ENCODE results near the gene TMEM69.

The TMEM69 gene, protein sequence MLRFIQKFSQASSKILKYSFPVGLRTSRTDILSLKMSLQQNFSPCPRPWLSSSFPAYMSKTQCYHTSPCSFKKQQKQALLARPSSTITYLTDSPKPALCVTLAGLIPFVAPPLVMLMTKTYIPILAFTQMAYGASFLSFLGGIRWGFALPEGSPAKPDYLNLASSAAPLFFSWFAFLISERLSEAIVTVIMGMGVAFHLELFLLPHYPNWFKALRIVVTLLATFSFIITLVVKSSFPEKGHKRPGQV

DNA sequence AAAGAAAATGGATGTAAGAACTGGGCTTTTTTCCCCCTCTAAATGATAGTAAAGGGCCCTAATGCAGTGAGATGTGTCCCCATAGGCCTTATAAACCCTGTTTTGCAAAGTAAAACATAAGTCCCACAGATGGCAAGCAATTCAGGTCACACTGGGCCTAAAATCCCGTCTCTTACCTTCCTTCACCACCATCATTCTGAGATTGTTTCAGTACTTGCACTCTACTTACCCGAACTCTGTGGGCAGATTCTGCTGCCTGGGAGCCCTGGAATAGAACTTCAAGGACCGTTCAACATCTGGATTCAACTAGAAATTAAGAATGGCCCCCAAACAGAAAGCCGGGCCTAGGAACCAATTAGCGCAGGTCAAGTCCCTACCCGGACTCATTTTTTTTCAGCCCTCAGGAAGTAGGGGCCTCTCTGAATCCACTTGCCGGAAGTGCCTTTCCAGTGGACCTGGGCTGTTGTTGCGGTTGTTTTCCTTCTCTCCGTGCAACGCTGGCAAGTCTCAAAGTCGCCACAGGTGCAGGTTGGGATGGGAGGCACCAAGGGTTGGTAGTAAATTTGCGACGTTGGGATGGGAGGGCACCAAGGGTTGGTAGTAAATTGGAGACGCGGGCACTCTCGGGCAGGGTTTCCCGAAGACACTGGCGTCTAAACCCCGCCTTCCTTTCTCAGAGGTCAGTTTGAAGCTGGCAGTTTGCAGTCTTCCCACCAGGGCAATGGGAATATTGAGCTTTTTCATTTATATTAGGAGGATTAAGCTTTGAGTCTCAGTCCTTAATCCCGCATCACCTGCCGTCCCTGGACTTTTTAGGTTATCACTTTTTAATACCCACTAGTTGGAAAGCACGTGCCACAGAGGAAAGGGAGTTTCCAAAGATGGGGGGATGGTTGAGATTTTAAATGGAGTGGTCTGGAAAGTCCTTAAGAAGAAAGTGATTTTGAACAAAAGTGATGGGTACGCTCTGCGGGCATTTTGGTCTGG is at the start of gene TMEM69:
TMEM69 (plus strand) TSS at position 428 of the 987 bp plus-strand sequence. CDS start 2,888 bp downstream, outside the sequence.
- Histone ChIP-seq H3K27me3 (ENCODE audit: control insufficient read depth, insufficient read depth, low read length) (no peaks in the 10 kb centered on the region), H3K27ac (ENCODE audit: low read depth, low read length) (peak within 1 kb of the TSS; percentile 95), H3K4me1 (ENCODE audit: control insufficient read depth, insufficient read depth, low read length) (peaks cover 3% of the 10 kb centered on the region), H3K36me3 (ENCODE audit: control insufficient read depth, insufficient read depth, low read length) (peaks cover 5% of the 10 kb centered on the region), H3K9ac (ENCODE audit: low read length) (peak within 1 kb of the TSS; percentile 85), H3K4me3 (ENCODE audit: low read length) (peak within 1 kb of the TSS; percentile 97)

DNA sequence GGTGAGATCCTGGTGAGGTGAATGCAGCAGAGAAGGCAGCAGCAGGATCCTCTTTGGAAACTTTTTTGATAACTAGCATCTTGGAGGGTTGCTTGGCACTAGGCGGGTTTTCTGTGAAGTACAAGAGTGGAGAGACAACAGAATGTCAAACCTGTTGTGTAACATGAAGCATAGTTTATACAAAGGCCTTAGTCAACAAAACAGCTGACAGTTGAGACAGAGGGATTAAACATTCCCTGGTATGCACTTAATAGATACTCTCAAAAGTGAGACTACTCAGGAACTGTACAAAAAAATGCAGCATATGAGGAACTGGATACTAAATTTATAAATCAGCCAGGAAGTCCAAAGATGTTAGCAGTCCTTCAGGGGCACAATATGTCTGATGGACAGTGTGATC is 47.7 kb upstream of the TMEM69 start:
- Histone ChIP-seq H3K27ac (ENCODE audit: low read depth, low read length) (no peak overlapping the region), H3K36me3 (ENCODE audit: control insufficient read depth, insufficient read depth, low read length) (peaks cover 20% of the 10 kb centered on the region), H3K4me3 (ENCODE audit: low read length) (no peak overlapping the region), H3K9ac (ENCODE audit: low read length) (no peak overlapping the region), H3K27me3 (ENCODE audit: control insufficient read depth, insufficient read depth, low read length) (no peaks in the 10 kb centered on the region), H3K4me1 (ENCODE audit: control insufficient read depth, insufficient read depth, low read length) (no peaks in the 10 kb centered on the region)

DNA sequence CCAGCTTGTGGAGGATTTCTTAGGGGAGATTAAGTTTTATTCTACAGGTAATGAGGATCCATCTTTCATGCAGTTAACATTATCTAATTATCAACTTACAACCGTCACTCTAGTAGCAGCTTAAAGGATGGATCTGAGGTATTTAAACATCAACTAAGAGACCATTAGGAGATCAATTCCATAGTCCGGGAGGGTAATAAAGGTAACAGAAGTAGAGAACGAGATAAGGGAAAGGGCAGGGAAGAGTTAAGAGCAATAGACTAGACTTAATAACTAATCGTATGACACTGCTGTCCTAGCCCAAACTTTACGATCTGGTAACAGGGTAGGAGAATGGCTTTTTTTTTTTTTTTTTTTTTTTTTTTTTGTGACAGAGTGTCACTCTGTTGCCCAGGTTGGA is 44.7 kb upstream of the TMEM69 start:
- no peak overlapping the region for H3K27ac ChIP-seq (ENCODE audit: low read depth, low read length)
- H3K4me3 ChIP-seq (ENCODE audit: low read length) = no peak overlapping the region
- no peak overlapping the region for H3K9ac ChIP-seq (ENCODE audit: low read length)
- H3K4me1 ChIP-seq (ENCODE audit: control insufficient read depth, insufficient read depth, low read length) = no peaks in the 10 kb centered on the region
- peaks cover 16% of the 10 kb centered on the region for H3K36me3 ChIP-seq (ENCODE audit: control insufficient read depth, insufficient read depth, low read length)
- H3K27me3 ChIP-seq (ENCODE audit: control insufficient read depth, insufficient read depth, low read length) = no peaks in the 10 kb centered on the region

DNA sequence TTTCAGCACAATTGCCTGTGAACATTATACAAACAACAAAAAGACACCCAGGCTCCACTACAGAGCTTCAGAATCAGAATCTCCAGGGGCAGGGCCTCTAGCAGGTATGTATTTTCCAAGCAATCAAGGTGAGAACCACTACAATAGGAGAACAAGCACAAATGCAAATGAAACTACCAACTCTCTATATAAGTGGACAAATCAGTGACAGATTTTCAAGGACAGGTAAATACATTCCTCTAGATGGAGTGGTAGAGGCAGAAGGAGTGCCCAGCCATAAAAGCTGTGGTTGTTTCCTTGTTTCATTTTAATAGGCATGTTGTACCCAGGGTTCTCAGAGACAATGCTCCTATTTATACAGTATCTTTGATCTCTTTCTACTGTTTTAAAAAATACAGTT is 44.0 kb upstream of the TMEM69 start:
- Histone ChIP-seq H3K36me3 (ENCODE audit: control insufficient read depth, insufficient read depth, low read length) (peaks cover 18% of the 10 kb centered on the region), H3K4me3 (ENCODE audit: low read length) (no peak overlapping the region), H3K9ac (ENCODE audit: low read length) (no peak overlapping the region), H3K27ac (ENCODE audit: low read depth, low read length) (no peak overlapping the region), H3K4me1 (ENCODE audit: control insufficient read depth, insufficient read depth, low read length) (no peaks in the 10 kb centered on the region), H3K27me3 (ENCODE audit: control insufficient read depth, insufficient read depth, low read length) (no peaks in the 10 kb centered on the region)

DNA sequence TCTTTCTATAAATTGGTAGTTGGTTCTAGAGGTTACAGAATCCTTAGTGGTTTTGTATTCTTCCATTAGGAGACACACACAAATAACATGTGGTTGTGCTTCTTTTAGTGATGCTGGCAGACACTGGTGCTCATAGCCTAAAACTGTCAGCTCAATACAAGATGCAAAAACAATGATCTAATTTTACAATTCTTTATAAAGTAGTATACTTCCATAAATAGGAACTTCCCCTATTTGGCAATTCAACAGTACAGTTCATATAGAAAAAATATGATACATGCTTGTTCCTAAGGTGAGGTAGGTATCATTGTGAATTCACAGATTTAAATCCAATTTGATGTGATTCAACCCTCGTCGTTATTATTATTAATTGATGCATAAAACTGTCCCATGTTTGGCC is 43.3 kb upstream of the TMEM69 start:
- H3K27ac ChIP-seq (ENCODE audit: low read depth, low read length) = no peak overlapping the region
- H3K36me3 ChIP-seq (ENCODE audit: control insufficient read depth, insufficient read depth, low read length) = peaks cover 15% of the 10 kb centered on the region
- no peak overlapping the region for H3K9ac ChIP-seq (ENCODE audit: low read length)
- H3K4me1 ChIP-seq (ENCODE audit: control insufficient read depth, insufficient read depth, low read length) = no peaks in the 10 kb centered on the region
- no peaks in the 10 kb centered on the region for H3K27me3 ChIP-seq (ENCODE audit: control insufficient read depth, insufficient read depth, low read length)
- no peak overlapping the region for H3K4me3 ChIP-seq (ENCODE audit: low read length)

DNA sequence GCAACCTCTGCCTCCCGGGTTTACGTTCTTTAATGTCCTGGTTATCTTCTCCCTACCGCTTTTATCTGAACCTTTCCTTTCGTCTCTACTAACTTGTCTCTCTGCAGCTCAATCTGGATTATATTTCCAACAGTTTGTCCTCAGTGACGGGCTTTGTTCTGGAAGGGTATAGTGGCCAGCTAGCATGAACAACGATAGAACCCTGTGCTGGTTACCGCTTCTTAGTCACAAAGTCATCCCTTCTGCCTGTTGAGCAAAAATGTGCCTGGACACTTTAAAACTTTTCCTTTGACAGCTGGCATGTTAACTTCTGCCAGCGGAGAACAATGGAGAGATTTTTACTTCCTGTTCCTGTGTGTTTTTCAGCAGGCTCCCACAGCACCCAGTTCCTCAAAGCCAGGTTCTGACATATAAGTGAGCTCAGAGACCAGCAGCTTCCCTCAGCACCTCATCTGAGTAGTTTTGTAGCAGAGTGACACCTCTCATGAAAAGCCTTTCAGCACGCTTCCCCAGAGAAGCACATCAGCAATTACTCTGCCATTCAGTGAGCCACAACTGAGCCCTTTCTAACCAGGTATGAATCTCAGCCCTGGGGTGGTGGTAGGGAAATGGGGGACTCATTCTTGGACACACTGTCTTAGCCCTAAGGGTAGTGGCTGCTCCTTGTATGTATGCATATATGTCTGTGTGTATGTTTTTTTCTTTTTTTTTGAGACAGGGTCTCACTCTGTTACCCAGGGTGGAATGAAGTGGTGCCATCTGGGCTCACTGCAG is 40.5 kb upstream of the TMEM69 start:
- no peak overlapping the region for H3K4me3 ChIP-seq (ENCODE audit: low read length)

DNA sequence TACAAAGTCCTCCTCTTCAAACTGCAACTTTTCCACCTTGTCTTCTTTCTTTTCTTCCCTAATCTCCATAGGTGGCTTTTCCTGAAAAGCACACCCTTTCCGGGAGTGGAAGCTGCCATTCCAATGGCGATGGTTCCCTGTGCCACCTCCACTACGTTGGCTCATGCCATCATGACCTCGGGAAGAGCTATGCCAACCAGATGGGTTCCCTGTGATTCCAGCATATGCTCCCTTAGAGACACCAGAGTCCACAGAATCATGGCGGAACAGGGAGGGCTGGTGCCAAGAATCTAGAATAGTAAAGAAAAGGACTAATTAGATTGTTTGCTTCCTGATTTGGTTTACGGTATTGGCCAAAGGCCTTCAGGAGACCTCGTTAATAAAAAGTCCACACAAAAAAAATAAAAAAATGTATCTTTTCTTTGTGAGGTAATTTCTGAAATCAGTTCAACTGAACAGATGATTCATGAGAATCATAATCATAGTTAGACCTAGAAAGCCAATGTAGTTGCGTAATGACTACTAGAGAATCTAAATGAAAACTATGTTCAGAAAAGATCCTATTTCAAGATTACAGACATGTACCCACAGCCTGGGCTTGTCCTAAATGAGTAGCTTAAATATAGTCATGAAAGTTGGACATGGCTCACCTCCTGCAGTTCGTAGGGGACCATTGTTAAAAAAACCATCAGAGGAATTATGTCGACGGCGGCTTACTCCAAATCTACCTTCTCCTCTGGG is 33.3 kb upstream of the TMEM69 start:
- H3K9ac ChIP-seq (ENCODE audit: low read length) = no peak overlapping the region
- no peaks in the 10 kb centered on the region for H3K27me3 ChIP-seq (ENCODE audit: control insufficient read depth, insufficient read depth, low read length)
- peaks cover 38% of the 10 kb centered on the region for H3K36me3 ChIP-seq (ENCODE audit: control insufficient read depth, insufficient read depth, low read length)
- H3K27ac ChIP-seq (ENCODE audit: low read depth, low read length) = no peak overlapping the region
- no peaks in the 10 kb centered on the region for H3K4me1 ChIP-seq (ENCODE audit: control insufficient read depth, insufficient read depth, low read length)
- H3K4me3 ChIP-seq (ENCODE audit: low read length) = no peak overlapping the region

More for the DNA sequence above, 40.5 kb upstream of the TMEM69 start:
- no peak overlapping the region for H3K9ac ChIP-seq (ENCODE audit: low read length)
- no peaks in the 10 kb centered on the region for H3K27me3 ChIP-seq (ENCODE audit: control insufficient read depth, insufficient read depth, low read length)
- H3K36me3 ChIP-seq (ENCODE audit: control insufficient read depth, insufficient read depth, low read length) = peaks cover 14% of the 10 kb centered on the region
- H3K27ac ChIP-seq (ENCODE audit: low read depth, low read length) = no peak overlapping the region
- H3K4me1 ChIP-seq (ENCODE audit: control insufficient read depth, insufficient read depth, low read length) = no peaks in the 10 kb centered on the region

DNA sequence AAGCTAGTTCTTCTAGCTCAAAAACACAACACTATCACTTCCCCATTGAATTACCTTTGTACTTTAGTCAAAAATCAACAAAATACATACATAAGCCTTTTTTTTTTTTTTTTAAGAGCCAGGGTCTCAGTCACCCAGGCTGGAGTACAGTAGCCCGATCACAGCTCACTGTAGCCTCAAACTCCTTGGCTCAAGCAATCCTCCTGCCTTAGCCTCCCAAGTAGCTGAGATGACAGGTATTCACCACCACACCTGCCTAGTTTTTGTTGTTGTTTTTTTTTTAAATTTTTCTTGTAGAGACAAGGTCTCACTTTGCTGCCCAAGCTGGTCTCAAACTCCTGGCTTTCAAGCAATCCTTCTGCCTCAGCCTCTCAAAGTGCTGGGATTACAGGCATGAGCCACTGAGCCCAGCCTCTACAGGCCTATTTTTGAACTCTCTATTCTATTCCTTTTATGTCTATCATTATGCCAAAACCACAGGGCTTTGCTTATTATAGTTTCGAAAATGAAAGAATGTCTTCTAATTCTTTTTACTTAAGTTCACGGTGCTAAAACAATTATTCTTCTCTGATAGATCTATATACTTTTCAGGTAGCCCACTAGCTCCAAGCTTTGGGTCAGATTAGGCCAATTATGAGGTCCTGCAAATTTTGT is 31.3 kb upstream of the TMEM69 start:
- Histone ChIP-seq H3K4me1 (ENCODE audit: control insufficient read depth, insufficient read depth, low read length) (no peaks in the 10 kb centered on the region), H3K9ac (ENCODE audit: low read length) (no peak overlapping the region), H3K27me3 (ENCODE audit: control insufficient read depth, insufficient read depth, low read length) (no peaks in the 10 kb centered on the region), H3K4me3 (ENCODE audit: low read length) (no peak overlapping the region), H3K36me3 (ENCODE audit: control insufficient read depth, insufficient read depth, low read length) (peaks cover 32% of the 10 kb centered on the region), H3K27ac (ENCODE audit: low read depth, low read length) (no peak overlapping the region)

DNA sequence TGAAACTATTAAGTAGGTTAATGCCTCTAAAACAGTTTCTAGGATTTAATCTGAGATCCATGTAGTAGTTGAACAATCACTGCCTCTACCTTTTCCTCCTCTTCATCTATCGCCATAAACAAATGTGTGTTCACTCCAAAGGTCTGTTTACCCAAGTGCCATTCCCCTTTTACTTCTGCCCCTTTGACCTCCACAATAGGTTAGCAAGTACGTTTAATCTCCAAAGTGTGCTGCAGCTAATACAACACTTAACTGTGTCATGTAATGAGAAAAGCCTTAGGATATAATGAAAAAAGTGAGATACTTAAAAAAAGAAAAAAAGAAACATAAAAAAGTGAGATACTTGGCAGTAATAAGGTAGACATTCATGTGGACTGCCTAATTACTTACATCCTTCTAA is 29.8 kb upstream of the TMEM69 start:
- no peak overlapping the region for H3K9ac ChIP-seq (ENCODE audit: low read length)
- H3K4me3 ChIP-seq (ENCODE audit: low read length) = no peak overlapping the region
- no peaks in the 10 kb centered on the region for H3K27me3 ChIP-seq (ENCODE audit: control insufficient read depth, insufficient read depth, low read length)
- peaks cover 32% of the 10 kb centered on the region for H3K36me3 ChIP-seq (ENCODE audit: control insufficient read depth, insufficient read depth, low read length)
- no peaks in the 10 kb centered on the region for H3K4me1 ChIP-seq (ENCODE audit: control insufficient read depth, insufficient read depth, low read length)
- no peak overlapping the region for H3K27ac ChIP-seq (ENCODE audit: low read depth, low read length)

DNA sequence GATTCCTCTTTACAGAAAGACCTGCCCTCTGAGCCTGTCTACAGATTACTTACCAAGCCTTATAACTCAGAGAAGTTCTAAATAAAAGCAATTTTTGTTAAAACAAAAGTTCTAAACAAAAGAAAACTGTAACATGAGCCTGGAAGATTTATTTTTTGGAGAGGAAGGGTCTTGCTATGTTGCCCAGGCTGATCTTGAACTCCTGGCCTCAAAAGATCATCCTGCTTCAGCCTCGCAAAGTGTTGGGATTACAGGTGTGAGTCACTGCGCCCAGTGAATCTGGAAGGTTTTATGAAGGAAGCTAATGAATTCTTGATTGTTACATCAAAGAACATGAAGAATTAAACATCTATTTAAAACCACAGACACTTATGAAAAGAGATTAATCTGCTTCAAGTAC is 28.8 kb upstream of the TMEM69 start:
- no peak overlapping the region for H3K27ac ChIP-seq (ENCODE audit: low read depth, low read length)
- no peaks in the 10 kb centered on the region for H3K4me1 ChIP-seq (ENCODE audit: control insufficient read depth, insufficient read depth, low read length)
- H3K27me3 ChIP-seq (ENCODE audit: control insufficient read depth, insufficient read depth, low read length) = no peaks in the 10 kb centered on the region
- peaks cover 28% of the 10 kb centered on the region for H3K36me3 ChIP-seq (ENCODE audit: control insufficient read depth, insufficient read depth, low read length)
- H3K9ac ChIP-seq (ENCODE audit: low read length) = no peak overlapping the region
- no peak overlapping the region for H3K4me3 ChIP-seq (ENCODE audit: low read length)

DNA sequence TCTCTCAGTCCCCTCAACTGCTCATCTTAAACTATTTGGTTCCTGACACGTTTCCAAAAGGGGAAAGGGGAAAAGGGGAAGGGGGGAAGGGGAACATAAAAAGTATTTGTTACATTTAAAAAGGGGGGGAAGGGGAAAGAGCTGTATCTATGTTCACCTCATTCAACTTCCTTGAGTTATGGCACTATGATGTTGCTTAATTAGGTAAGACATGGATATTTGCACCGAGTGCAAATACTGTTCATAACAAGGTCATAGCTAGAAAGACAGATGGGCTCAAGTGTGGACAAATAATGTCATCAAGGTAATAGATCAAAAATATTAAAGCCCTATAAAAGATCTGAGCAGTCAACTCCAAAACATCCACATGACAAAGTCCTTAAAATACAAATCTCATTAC is 27.6 kb upstream of the TMEM69 start:
- H3K27ac ChIP-seq (ENCODE audit: low read depth, low read length) = no peak overlapping the region
- H3K9ac ChIP-seq (ENCODE audit: low read length) = no peak overlapping the region
- H3K27me3 ChIP-seq (ENCODE audit: control insufficient read depth, insufficient read depth, low read length) = no peaks in the 10 kb centered on the region
- peaks cover 17% of the 10 kb centered on the region for H3K36me3 ChIP-seq (ENCODE audit: control insufficient read depth, insufficient read depth, low read length)
- no peak overlapping the region for H3K4me3 ChIP-seq (ENCODE audit: low read length)
- no peaks in the 10 kb centered on the region for H3K4me1 ChIP-seq (ENCODE audit: control insufficient read depth, insufficient read depth, low read length)
